Measurements from ENCODE around the gene VPS37B.
"Not testable (repeated sequence)": the region's sequence is repeated elsewhere in the genome, so short reads cannot be mapped to it uniquely, and the experiment has no call there.

VPS37B gene

DNA sequence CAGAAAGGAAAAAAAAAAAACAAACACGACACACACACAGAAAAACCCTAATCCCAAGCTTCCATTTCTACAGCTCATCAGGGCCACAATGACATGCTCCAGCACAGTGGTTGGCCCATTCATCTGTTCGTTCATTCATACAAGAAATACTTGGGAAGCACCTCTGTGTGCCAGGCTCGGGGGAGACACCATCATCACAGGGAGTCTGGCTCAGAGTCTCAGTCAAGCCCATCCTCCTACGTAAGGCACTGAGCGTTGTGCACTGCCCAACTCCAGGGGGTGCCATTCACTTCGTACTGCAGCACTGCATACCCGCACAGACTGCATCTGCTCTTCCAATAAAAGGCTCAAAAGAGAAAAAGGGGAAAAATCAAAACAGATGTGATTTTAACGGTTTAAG lies 15.3 kb downstream of the VPS37B start:
- peak; percentile 60 for DNase-seq

DNA sequence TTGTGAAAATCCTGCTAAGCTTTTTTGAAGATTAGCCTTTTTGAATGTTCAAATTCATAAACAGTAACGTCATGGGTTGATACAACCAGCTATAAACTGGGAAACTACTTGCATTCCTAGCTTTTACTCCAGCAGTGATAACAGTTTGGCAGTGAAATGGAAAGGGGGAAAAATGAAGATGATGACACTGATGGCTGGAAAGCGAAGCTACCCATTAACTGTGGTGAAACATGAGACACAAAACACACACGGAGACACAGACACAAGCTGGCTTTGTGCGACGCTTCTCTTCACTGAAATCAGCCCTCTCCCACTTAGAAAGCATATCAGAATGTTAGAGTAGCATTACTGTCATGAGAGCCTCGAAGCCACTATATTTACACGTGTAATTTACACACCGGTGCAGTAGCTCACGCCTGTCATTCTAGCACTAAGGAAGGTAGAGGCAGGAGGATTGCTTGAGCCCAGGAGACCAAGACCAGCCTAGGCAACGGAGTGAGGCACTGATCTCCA lies 15.7 kb downstream of the VPS37B start:
- no peak for DNase-seq

DNA sequence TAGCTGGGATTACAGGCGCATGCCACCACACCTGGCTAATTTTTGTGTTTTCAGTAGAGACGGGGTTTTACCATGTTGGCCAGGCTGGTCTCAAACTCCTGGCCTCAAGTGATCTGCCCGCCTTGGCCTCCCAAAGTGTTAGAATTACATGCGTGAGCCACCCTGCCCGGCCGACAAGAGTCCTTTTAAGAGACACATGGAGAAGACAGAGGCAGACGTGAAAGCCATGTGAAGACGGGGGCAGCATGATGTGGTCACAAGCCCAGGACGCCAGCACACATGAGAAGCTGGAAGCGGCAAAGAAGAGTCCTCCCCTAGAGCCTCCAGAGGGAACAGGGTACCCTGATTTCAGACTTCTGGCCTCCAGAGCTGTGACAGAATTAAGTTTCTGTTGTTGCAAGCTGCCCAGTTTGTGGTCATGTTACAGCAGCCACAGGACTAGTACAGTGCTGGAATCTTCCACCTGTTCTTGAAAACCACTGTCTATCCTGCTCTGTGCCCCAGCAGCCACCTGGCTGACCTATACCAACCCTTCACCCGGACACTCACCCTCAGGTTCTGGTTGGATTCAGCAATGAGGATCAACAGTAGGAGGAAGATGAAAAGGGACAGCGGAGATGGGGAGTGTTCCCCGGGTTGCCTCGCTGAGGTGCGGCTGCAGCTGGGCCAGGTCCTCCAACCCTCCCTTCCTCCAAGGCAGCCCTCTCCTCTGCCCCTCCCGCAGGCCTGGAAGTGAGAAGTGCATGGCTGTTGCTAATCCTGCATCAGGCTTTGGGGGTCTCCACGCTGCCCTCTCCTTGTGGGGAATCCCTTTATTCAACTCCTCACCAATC lies 16.9 kb downstream of the VPS37B start:
- DNase-seq = no peak

DNA sequence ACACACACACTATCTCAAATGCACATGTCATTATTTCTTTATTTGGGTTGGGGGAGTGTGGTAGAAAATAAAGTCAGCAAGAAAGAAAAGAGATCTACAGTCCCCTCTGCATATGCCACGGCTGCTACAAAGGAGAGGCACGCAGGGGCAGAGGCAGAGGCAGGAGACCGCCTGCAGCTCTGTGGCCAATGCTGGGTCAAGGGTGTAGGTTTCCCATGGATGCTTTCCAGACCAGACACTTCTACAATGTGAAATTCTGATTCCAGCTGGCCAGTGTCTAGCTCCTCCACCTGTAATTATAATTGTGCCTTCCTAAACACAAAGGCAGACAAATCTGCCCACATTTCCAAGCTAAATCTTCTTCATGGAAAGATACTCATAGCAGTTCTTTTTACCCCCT lies 19.2 kb downstream of the VPS37B start:
- no peak for DNase-seq

DNA sequence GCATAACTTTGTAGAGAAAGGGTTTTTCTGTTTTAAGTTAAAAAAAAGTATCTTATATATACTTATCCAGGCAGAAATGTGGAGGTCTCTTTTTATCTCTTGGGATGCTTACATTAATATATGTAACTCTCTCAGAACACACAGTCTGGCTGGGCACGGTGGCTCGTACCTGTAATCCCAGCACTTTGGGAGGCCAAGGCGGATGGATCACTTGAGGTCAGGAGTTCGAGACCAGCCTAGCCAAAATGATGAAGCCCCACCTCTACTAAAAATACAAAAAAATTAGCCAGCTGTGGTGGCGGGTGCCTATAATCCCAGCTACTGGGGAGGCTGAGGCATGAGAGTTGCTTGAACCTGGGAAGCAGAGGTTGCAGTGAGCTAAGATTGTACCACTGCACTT lies 19.6 kb downstream of the VPS37B start:
- DNase-seq = not testable (repeated sequence)

DNA sequence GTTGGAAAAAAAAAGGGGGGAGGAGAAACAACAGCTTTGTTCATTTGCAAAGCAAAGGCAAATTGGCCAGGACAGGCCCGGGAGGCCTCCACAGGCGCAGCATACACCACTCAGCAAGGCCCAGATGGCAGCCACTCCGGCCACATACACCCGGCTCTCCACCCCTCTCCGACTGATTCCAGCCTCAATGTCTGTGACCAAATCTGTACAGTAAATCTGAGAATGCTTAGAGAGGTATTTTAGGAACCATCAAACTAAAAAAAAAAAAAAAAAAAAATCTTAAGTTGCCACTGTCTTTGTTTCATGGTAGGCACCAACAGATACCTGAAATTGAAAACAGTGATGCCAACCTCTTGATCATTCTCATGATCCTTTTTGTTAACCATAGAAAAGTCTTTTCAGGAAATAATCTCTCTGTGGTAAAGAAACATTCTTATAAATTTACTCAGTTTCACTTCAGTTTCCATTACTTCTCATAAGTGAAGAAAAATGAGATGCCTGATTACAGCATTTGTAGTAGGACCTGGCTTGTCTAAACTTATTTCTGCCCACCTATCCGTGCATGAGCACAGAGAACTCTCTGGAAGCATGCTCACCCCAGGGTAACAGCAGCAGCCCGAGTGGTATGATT lies 20.2 kb downstream of the VPS37B start:
- no peak for DNase-seq

DNA sequence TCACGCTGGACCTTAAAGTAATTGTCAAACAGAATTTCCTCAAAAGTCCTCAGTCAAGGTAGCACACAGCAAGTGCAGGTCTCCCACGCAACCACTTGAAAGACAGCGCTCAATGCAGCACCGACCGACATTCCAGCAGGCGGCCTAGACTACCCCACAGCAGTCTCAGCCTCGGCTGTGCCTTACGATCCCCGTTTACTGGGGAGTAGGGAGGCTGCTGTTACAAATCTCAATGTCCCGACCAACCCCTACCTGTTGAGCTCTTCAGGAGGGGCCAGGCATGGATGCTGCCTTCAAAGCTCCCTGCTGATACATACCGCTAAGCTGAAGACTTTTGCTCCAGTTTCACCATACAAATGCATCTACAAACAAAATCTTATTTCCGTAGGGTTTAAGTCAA lies 21.8 kb downstream of the VPS37B start:
- no peak for DNase-seq

DNA sequence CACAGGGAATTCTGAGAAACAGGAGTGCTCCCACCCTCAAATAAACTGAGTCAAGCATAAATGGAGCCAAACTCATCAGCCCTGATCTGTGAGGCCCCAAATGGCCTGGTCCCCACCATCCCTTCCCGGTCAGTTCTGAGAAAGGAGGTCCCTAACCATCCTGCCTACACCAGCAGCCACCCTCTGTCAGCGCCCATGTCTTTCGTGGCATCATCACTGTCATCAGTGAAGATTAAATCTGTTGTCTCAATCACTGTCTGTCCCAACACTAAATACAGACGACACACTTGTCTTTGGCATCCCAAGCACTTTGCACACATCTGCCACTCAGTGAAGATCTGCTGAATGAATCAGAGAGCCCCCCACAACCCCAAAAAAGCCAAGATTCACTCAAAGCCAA lies 22.4 kb downstream of the VPS37B start:
- DNase-seq = no peak

DNA sequence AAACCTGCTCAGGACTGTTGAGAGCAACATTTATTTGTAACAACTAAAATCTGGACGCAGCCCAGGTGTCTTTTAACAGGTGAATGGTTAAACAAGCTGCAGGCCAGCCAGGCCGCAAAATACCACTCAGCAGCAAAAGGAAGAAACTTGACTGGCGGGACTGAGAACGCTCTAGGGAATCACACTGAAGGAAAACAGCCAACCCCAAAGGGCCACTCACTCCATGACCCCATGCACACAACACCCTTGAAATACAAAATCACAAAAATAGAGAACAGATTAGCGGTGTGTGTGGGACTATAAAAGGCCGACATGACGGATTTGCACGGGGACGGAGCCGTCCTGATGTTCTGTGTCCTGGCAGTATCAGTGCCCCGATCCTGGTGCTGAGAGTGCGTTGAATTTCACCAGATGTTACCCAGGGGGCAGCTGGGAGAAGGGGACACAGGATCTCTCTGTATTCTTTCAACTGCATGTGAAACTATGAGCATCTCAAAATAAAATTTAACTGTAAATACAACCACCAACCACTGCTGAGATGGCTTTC lies 23.0 kb downstream of the VPS37B start:
- peak; percentile 21 for DNase-seq

DNA sequence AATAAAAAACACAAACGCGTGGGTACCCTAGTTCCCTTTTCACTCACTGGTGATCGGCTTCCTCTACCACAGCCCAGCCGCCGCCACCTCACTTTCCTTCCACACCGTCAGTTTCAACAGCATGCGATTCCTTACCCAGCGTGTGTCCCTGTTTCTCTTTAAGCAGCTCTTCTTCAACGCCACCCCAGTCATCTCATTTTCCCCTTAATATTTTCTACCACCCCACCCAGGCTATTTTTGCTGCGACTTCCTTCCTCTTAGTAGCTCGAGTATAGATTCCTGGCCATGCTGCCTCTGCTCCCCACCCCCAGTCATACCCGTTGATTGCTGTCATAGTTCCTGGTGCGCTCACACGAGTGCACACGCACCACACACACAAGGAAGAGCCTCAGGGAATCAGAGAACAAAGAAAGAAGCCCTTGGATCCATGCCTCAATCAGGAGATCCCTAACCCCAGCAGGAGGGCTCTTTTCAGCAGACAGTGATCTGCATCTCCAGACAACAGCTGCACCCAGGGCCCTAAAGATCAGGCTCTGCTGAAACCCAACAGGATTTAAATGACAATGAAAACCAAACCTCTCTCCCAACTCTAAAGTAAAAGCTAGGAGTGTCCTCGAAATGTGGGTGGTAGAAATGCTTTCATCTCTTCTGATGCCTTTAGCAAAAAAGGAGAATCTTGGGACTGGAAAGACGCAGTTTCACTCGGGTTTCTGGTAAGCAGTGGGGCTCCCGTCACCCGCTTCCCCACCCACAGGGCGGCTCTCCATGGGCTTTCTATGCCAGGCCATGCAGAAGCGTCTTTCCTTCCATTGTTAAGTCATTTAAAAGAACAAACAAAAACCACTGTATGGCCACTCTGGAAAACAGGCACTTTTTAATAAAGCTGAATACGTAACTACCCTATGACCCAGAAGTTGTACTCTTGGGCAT lies 23.8 kb downstream of the VPS37B start:
- DNase-seq = peak; percentile 73

DNA sequence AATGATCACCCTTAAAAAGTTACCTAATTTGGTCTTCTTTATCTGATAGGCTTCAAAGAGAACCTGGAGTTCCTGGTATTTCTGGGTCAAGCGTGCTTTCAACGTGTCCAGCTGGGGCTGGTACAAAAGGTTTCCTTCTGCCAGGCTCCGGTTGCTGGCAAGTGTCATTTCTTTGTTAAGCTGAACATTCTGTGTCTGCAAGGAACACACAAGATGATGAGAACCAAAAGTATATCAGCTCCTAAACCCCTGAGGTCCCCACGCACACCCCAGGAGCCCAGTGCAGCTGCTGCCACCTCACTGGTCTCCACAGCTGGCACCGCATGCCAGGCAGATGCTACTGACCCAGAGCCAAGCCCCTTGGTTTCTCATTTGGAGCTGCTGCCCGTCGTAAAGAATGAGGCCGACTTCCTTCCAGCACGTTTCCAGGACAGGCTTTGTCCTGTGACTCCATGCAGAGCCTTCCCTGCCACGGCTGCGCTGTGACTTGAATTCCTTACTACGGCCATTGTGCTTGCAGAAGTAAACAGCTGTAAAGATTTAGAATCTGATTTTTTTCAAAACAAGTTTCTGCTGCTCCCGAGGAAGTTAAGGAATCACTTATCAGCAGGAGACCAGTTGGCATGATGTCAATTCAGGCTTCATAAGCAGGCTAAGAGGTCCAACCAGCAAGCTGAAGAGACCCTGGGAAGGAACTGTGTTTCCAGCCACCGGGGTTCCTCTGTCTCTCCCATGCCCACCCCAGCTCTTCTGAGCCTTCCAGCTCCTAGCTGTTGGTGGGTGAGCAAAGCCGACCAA lies 24.9 kb downstream of the VPS37B start:
- peak; percentile 67 for DNase-seq

DNA sequence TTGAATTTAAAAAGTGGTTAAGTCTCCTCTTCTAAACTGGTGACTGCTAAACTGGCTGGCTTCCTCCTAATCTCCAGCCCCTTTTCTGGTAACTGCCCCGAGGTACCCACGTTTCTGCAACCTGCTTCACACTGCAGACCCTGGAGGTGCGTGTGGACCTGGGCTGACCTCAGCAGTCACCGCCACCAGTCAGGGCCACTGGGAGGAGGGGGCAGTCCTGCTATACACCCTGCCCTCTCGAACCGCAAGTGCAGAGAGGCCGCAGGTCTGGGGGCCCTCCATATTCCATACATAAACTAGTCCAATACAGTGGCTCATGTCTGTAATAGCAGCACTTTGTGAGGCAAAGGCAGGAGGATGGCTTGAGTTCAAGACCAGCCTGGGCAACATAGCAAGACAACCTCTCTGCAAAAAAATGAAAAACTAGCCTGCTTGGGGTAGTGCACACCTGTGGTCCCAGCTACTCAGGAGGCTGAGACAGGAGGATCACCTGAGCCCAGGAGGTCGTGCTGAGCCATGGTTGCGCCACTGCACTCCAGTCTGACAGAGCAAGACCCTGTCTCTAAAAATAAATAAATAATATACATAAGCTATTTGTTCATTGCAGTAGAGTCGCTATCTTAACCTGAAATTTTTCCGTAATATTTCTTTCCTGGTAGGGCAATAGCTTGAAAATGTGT lies 25.6 kb downstream of the VPS37B start:
- peak; percentile 5 for DNase-seq

DNA sequence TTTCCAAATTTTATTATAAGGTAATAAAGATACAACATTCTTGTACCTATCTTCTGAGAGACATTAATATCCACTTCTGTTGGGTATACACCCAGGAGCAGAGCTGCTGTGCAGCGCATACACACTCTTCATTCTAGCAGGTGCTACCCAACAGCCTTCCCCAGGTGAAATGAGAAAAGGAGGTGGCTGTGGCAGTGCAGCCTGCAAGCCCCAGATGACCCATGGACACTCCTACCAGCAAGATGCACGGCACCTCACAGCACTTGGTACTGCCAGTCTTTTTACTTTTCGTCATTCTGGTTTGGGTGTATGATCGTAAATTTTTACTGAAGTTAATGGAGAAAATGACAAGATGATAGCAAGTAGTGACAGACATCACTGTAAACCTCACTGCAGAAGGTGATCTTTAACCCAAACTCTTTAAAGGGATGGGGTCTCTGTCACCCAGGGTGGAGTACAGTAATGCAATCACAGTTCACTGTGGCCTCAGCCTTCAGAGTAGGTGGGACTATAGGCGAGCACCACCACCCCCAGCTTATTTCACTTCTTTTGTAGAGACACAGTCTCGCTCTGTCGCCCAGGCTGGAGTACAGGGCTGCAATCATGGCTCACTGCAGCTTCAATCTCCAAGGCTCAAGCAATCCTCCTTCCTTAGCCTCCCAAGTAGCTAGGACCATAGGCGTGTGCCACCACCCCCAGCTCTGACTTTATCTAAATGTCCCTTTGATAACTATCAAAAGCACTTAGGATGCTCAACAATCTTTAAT lies 26.5 kb downstream of the VPS37B start:
- peak; percentile 3 for DNase-seq

DNA sequence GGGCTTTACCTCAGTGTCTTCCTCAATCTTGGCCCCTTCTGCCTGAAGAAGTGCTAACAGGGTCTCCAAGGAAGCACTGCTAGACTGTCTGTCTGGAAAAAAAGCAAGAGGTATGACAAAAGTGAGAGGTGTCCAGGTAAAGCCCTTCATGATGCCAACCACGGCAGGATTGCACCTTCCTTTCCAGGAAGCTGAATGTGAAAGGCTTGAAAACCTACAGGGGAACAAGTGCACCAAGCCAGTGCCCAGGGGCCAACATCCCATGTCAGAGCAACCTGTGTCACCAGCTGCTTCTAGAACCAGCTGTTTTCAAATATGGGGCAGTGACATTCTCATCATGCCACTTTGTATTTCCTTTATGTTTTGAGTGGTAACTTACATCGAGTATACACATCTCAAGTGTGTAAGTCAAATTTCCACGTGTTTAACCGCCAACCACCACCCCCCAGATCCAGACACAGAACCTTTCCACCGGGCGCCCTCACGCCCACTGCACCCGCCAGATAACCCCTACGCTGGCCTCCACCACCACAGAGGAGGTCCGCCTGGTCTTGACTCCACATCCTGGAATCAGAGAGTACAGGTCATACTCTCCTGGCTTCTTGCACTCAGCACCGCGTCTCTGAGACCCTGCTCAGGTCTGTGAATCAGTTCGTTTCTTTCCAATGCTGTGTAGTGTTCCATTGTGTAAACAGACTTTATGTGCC lies 27.3 kb downstream of the VPS37B start:
- peak; percentile 2 for DNase-seq

DNA sequence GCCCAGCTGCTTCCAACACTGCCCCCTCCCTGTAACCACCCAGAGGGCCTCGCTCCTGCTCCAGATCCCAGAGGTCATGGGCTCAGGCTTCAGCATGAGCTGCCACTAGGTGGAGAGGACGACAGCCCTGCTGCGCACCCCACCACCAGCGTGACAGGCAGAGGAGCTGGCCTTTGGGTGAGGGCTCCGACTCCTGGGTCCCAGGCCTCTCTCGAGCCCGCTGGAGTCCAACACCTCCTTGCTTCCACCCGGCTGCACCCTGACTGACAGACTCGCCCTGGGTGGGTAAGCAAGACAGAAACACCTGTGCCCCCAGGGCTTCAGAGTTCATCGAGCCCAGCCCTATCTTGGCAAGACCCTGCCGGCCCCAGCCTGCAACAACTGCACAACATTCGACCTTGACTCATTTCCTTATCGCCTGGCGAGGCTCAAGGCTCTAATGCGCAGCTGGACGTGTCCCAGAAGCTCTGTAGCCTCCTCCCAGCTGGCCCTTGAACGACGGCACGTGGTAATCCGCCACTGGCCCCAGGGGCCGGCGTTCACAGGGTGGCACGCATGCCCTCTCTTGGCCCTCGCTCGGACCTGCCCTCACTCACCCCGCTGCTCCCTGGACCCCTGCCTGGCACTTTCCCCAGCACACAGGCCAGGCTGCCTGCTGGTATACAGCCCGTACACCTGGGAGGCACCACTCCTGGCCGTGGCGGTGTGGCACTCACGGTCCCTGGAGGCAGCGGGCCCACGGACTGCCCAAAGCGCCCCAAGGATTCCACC lies 28.0 kb downstream of the VPS37B start:
- peak; percentile 21 for DNase-seq

DNA sequence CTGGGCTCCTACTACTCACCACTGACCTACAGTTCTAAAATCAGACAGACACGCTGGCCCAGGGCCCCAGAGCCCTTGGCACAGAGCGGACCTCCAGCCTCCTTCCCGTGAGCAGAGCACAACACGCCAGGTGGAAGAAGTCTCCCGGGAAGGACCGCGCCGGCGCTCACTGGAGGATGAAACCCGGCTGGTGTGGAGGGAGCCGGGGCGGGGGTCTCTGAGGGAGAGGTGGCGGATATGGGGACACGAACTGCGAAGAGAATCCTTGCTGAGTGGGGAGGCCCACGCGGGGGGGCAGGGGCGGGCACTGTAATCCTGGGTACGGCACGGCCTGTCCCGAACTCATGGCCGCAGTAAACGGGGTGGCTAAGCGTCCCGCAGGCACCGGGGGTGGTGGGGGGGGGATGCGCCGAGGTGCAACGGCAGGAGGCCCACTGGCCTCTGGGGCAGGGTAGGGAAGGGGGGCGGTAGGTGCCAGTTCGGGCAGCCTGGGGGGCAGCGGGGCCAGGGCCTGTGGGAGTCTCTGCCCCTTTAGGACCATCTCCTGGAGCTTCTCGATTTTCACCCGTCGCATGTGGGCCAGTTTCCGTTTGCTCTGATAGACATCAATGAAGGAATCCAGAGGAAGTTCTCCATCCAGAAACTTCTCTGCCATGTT lies 28.8 kb downstream of the VPS37B start:
- peak; percentile 18 for DNase-seq

DNA sequence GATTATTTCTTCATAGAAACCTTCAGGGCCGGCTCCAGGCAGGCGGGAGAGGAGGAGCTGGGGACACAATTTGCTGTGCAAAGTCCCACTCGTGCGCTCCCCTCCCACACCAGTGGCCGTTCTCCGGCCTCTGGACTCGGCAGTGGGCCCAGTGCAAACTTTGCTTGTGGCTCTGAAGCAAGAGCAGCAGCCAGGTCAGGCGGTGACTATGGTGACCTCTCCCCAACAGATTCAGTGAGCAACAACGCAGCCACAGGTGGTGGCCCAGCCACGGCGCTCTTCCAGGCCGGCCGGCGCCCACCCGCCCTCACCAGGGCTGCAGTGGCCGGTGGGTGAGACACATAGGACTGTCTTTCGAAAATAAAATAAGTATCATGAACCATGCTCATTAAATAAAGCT lies 29.5 kb downstream of the VPS37B start:
- DNase-seq = peak; percentile 4
